HG02973 (cell line): Measurements from ENCODE around the gene CCL22.
"Not testable (repeated sequence)": the region's sequence is repeated elsewhere in the genome, so short reads cannot be mapped to it uniquely, and the experiment has no call there.

Experiments used
- ATAC-seq: cut with Tn5 transposase; IDR thresholded peaks from one replicate; pipeline ENCODE4 v1.9.1; 2021; ENCODE audit warnings: moderate library complexity; ENCODE audit not compliant: unreplicated experiment

Gene CCL22, protein sequence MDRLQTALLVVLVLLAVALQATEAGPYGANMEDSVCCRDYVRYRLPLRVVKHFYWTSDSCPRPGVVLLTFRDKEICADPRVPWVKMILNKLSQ

DNA sequence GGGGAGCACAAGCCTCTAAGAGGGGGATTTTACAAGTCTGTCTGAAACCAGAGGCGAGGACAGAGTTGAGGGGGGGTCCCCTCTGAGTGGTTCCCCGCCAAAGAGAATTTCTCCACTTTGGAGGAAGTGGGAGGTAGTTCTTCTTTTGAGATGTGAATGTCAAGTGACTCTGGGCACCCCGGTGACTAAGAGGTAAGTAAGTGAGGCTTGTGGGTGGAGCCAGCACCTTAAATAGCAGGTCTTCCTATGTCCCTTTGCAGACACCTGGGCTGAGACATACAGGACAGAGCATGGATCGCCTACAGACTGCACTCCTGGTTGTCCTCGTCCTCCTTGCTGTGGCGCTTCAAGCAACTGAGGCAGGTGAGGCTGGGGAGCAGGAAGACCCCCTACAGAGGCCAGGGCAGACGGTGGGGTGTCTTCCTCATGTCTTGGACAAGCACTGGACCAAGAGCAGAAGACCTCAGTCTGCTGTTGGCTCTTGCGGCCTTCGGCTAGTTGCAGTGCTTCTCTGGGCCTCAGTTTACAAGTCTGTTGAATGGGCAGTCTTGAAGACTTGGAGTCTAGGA is at the start of gene CCL22:
CCL22 (plus strand) TSS at position 257 of the 569 bp plus-strand sequence; CDS start at position 291, 34 bp downstream.
- no peak for ATAC-seq

DNA sequence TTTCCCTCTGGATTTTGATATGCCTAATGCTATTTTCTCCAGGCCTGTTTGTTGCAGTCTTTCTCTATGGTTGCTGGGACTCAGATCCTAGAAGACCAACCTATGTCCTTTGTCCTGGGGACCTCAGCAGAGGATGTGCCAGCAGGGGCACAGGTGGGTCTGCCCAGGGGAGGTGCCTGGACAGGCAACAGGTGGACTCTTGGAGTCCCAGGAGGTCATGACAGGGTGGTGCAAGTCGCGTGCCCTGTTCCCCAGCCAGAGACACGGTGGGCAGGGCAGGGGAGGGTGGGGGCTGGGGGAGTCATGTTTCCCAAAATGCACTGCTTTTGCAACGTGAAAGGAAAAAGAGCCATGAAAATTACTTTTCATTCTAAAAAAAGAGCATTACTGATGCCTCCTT is 47.8 kb upstream of the CCL22 start:
- ATAC-seq: no peak

DNA sequence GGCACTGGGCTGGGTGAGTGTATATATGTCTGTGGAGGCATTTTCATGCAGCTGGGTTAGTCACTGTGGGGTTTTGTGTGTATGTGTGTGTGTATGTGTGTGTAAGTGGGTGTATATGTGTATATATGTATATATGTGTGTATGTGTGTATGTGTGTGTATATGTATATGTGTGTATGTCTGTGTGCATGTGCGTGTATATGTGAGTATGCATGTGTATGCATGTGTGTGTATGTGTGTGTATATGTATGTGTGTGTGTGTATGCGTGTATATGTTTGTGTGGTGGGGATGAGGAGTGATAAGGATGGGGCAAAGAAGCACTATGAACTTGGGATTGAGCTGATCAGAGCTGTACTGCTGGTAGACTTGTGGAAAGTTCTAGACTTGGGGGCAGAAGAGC is 45.1 kb upstream of the CCL22 start:
- no peak for ATAC-seq

DNA sequence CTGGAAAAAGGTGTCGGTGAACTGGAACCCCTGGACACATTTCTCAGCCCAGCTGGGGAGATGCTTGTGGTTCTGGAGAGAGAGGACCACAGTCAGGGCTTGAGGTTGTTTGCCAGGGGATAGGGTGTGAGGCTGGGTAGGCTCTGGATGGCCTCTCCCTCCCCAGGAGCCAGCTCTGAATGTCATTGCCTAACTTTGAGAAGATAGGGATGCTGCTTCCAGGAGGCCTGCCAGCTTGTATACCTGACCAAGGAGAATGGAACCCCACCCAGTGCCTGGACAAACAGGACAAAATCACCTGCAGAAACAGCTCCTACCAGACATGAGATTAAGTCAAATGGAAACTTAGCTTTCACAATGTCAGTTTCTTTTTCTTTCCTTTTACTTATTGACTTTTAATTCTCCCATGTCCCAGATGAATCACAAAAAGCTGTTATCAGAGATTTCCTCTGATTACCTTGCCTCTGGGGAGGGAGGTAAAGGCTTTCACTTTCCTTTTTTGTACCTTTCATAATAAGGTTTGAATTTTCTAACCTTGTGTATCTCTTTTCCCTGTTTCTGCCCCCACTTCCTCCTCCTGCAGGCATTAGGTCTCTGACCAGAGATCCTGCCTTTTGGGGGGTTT is 44.3 kb upstream of the CCL22 start:
- no peak for ATAC-seq

DNA sequence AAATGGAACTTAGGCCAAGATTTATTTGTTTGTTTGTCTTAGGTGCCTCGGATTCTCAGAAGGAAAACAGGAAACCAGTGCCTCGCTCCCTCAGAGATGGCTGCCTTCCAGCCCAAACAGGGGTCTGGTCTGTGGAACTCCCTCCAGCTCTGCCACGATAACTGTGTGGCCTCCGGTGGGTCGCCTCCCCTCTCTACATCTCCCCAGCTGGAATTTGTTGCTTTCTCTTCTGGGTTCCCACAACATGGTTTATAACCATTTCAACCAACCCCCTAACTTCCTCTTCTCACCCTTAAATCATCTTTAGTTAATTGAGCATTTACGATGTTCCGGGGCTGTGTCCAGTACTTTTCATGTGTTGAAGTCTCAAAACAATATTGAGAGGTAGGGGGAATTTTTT is 43.2 kb upstream of the CCL22 start:
- ATAC-seq: no peak

DNA sequence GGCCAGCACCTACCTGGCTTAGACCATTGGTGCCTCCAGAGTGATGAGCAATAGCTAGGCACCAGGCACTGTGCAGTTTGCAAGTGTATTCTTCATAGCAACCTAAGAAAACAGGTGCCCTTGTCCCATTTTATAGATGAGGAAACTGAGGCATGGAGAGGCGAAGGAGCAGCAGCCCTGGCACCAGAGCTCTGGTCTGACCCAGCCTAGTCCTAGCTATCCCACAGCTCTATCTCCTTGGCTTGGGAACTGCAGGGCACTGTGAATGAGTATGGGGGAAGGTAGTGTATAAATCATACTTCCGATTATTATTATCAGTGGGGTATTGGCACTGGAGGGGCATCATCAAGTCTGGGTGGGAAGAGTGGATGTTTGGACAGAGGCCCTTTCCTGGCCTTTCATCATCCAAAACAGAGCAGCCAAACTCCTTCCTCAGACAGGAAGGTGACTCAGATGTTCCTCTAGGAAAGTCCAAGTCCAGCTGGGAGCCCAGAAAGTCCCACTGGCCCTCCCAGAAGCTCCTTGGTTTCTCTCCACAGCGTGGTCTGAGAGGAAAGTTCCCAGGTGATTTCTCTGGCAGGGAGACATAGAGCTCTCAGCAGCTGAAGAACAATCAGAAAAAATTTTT is 42.1 kb upstream of the CCL22 start:
- no peak for ATAC-seq

DNA sequence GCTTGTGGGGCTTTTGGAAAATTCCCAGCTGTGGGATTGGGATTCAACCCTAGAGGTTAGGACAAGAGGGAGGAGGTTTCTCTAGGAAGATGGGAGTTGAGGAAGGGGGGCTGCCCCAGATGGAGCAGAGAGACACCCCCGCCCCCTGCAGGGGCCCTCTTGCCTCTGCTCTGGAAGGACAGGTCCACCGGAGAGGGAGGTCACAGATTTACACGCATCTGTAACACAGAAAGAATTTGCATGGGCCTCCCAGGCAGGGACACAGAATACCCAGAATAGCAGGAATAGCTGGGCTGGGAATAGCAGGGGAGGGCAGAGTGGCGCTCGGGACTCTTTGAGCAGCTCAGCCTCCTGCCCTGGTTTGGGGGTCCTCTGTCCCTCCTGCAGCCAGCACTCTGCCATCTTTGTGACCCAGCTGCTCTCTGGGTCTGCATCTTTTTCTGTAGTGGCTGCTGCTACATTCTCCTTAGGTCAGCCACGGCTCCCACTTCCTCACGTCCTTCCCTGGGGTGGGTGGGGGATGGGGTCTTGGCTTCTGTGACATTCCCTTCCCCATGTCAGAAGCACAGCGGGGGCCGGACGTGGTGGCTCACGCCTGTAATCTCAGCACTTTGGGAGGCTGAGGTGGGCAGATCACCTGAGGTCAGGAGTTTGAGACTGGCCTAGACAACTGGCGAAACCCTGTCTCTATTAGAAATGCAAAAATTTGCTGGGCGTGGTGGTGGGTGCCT is 40.2 kb upstream of the CCL22 start:
- no peak for ATAC-seq

DNA sequence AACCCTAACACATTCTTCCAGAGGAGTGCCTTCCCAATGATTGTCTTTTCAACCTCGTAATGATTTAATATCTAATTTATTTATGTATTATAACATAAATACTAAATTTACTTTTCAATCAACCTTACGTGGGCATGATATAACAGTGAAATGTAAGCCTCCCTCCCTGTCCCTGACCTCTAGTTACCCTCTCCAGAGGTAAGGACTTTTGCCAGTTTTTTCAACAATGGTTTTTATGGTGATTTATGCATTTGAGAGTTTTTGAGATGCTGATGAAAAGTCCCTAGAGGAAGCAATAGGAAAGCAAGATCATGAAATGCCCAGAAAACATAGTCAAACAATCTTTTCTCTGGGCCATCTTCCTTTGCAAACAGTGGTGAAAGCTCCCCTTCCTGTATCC is 38.9 kb upstream of the CCL22 start:
- no peak for ATAC-seq

DNA sequence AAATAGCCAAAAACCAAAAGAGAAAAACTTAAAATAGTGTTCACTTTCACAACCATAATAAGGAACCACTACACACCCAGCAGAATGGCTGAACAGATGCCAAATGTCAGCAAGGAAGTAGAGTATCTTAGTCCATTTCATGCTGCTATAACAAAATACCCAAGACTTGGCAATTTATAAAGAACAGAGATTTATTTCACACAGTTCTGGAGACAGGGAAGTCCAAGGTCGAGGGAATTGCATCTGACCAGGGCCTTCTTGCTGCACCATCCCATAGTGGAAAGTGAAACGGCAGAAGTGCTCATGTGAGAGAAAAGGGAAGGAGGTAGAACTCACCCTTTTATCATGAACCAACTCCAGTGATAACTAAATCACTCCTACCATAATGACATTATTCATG is 33.8 kb upstream of the CCL22 start:
- no peak for ATAC-seq

DNA sequence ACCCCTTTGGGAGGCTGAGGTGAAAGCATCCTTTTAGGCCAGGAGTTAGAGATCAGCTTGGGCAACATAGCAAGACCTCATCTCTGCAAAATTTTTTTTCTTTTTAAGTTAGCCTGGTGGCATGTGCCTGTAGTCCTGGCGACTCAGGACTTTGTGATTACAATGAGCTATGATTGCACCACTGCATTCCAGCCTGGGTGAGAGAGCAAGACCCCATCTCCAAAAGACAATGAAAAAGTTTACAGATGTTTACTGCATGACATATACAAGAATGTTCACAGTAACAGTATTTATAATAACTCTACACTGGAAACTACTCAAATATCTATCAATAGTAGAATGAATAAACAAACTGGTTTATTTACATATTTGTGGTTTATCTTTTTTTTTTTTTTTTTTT is 33.1 kb upstream of the CCL22 start:
- no peak for ATAC-seq

DNA sequence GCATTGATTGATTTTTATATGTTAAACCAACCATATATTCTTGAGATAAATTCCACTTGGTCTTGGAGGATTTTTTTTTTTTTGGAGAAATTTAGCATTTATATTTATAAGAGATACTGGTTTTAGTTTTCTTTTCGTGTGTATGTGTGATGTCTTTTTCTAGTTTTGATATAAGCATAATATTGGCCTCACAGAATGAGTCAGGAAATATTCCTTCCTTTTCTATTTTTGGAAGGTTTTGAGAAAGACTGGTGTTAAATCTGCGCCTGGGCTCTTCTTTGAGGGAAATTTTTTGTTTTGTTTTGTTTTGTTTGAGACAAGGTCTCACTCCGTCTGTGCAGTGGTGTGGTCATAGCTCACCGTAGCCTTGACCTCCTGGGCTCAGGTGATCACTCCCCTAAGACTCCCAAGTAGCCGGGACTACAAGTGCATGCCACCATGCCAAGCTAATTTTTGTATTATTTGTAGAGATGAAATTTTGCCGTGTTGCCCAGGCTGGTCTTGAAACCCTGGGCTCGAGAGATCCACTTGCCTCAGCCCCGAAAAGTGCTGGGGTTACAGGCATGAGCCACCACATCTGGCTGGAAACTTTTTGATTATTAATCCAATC is 28.8 kb upstream of the CCL22 start:
- ATAC-seq: no peak

DNA sequence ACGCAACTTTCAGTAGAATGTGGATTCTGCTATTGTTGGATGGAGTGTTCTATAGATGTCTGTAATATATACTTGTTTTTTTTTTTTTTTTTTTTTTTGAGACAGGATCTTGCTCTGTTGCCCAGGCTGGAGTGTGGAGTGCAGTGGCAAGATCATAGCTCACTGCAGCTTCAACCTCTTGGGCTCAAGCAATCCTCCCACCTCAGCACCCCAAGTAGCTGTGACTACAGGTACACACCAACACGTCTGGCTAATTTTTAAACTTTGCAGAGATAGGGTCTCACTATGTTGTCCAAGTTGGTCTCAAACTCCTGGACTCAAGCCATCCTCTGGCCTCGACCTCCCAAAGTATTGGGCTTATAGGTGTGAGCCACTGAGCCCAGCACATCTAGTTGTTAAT is 27.2 kb upstream of the CCL22 start:
- ATAC-seq: no peak

DNA sequence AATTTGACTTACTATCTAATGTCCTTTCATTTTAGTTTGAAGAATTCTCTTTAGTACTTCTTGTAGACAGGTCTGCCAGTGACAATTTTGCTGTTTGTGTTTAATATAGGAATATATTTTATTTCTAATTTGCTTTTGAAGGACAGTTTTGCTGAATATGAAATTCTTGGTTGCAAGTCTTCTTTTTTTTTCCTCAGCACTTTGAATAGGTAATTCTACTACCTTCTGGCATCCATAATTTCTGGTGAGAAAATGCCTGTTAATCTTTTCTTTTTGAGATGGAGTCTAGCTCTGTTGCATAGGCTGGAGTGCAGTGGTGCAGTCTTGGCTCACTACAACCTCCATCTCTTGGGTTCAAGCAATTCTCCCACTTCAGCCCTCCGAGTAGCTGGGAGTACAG is 25.2 kb upstream of the CCL22 start:
- no peak for ATAC-seq

DNA sequence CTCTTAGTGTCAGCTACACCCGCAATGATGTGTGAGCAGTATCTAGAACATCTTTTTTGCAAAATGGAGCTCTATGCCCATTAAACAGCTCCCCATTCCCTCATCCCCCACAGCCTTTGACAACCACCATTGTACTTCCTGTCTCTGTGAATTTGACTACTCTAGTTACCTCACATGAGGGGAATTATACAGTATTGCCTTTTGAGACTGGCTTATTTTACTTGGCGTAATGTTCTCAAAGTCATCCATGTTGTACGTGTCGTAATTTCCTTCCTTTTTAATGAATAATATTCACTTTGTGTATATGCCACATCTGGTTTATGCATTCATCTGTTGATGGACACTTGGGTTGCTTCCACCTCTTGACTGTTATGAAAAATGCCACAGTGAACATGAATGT is 23.2 kb upstream of the CCL22 start:
- no peak for ATAC-seq

DNA sequence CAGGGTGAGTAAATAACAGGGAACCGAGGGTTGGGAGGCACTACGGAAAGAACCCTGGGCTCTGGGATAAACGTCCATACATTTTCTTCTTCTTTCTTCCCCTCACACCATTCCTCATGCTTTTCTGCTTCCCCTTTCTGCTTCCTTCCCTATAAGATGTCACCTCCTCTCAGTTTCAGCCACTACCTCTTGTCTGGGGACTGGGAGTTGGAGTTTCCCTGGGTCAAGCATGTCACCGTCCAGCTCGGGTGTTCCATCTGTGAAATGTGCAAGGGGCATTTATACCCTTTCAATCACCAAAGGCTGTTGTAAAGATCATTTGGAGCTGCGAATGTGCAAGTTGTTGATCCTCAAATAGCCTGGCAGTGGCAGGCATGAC is 17.5 kb upstream of the CCL22 start:
- ATAC-seq: no peak

DNA sequence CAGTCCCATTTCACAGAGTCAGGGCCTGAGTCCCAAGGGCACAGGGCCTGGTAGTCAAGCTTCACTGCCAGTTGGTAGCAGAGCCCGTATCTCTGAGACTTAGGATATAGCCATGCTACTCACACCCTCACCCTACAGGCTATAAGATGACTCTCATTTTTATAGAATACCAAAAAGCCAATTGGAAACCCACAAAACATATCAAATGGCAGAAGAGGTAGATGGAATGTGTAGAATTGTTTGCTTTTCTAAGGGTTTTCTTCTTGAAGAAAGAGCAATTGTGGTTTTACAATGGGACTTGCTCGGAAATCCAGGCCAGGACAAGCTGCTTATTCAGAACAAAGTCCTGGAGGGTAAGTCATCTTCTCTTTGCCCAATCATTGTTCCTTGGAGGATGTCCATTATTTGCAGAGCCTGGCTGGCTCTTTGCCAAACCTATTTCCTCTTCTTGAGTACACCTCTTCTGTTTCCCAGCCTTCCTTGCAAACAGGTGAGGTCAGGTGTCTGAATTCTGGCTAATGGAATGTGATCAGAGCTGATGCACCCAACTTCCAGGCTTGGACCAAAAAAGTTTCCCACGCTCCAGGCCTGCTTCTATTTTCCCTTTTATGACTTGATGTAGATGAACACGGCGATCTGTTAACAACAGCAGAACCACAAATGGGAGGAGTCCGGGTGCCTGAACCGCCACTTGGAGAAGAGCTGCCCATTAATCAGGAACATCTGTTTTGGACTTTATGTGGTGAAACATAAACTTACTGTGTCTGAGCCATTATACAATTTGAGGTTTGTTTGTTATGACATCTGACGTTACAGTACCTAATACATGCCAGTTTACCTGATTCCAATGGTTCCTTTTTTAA is 16.9 kb upstream of the CCL22 start:
- ATAC-seq: no peak

DNA sequence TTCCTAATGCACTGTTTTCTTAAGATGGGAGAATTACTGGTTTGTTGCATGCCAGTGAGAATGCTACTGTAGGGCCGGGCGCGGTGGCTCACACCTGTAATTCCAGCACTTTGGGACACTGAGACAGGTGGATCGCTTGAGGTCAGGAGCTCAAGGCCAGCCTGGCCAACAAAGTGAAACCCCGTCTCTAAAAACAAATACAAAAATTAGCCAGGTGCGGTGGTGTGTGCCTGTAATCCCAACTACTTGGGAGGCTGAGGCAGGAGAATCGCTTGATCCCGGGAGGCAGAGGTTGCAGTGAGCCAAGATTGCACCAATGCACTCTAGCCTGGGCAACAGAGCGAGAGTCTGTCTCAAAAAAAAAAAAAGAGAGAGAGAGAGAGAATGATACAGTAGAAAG is 16.0 kb upstream of the CCL22 start:
- not testable (repeated sequence) for ATAC-seq

DNA sequence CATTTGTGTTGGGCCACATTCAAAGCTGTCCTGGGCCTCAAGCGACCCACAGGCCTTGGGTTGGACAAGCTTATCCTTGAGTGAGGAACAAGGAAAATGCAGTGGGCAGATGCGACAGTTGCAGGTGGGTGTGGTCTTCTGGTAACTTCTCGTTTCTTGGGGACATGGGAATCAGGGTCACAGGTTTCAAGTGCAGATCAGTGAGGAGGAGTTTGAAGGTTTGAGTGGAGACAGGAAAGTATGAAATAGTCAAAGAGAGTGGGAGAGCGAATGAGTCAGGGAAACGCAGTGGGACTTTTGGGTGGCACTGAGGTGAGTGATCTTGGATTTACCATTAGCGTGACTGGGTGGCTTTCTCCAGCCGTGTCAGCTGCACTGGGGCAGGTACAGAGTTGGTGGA is 15.4 kb upstream of the CCL22 start:
- no peak for ATAC-seq

DNA sequence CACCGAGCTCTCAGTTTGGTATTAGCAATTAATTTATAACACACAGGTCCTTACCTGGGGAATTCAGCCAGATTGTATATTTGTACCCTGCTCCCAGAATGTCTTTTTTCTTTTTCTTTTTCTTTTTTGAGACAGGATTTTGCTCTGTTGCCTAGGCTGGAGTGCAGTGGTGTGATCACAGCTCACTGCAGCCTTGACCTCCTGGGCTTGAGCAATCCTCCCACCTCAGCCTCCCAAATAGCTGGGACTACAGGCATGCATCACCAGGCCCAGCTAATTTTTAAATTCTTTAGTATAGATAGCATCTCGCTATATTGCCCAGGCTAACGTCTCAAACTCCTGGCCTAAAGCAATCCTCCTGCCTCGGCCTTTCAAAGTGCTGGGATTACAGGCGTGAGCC is 14.5 kb upstream of the CCL22 start:
- ATAC-seq: not testable (repeated sequence)

DNA sequence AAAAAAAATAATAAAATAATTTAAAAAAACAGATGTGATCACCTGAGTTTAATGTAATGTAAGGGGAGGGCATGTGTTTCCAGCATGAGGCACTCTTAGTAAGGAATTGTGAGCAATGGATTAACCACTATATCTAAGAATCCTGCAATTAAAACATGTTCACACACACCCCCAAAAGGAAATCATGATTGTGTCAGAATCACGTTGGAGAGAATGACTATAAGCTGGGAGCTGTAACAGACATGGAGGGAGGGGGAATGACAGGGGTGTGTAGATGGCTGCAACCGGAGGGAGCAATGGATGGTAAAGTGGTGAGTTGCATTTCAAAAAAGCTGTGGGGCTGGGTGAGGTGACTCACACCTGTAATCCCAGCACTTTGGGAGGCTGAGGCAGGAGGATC is 13.6 kb upstream of the CCL22 start:
- no peak for ATAC-seq
